Measurements from ENCODE around the gene RANBP10.

DNA sequence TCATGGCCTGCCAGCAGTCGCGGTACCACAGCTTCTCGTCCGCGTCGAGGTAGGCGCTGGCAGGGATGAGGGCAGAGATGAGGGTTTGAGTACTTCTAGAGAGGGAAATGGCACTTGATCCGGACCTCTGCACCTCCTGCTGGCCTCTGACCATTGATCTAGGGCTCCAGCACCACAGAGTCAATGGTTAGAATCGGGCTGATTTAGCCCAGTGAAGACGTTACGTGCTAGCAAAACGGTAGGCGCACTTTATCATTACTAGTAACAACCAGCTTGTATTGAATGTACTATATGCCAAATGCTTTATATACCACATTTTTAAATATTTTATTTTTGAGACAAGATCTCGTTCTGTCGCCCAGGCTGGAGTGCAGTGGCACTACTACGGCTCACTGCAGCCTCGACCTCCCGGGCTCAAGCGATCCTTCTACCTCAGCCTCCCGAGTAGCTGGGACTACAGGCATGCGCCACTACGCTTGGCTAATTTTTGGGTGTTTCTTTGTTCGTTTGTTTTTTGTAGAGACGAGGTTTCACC, 855 bp upstream of the RANBP10 start:
- TF ChIP-seq, protein P1, sequence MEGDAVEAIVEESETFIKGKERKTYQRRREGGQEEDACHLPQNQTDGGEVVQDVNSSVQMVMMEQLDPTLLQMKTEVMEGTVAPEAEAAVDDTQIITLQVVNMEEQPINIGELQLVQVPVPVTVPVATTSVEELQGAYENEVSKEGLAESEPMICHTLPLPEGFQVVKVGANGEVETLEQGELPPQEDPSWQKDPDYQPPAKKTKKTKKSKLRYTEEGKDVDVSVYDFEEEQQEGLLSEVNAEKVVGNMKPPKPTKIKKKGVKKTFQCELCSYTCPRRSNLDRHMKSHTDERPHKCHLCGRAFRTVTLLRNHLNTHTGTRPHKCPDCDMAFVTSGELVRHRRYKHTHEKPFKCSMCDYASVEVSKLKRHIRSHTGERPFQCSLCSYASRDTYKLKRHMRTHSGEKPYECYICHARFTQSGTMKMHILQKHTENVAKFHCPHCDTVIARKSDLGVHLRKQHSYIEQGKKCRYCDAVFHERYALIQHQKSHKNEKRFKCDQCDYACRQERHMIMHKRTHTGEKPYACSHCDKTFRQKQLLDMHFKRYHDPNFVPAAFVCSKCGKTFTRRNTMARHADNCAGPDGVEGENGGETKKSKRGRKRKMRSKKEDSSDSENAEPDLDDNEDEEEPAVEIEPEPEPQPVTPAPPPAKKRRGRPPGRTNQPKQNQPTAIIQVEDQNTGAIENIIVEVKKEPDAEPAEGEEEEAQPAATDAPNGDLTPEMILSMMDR (IDR thresholded peaks at IDR 0.05): peak in 1 of 3 experiments; percentile 16
- no peak for TF ChIP-seq EP300 (IDR thresholded peaks at IDR 0.05)
